Keratinocyte (primary cell): ENCODE results near the gene BARX2.

Experiments
- CTCF ChIP-seq, 3 experiments: IDR thresholded peaks in 1 of 3; conservative IDR thresholded peaks in 1 of 3; optimal IDR thresholded peaks in 1 of 3; 2 replicates in 2 of 3; 3 replicates in 1 of 3; pipeline versions ENCODE3 to v1.5.1; 2011; ENCODE audit warnings: low read length in 3 of 3, mild to moderate bottlenecking in 3 of 3, moderate library complexity in 2 of 3, control low read depth in 1 of 3, inconsistent platforms in 1 of 3; ENCODE audit not compliant: insufficient read depth in 2 of 3; ENCODE audit errors: extremely low read depth in 1 of 3
- EZH2 ChIP-seq: IDR thresholded peaks from one replicate; pipeline ENCODE4 v1.6.1; 2012; ENCODE audit warnings: inconsistent platforms, mild to moderate bottlenecking, low read length, moderate library complexity

DNA sequence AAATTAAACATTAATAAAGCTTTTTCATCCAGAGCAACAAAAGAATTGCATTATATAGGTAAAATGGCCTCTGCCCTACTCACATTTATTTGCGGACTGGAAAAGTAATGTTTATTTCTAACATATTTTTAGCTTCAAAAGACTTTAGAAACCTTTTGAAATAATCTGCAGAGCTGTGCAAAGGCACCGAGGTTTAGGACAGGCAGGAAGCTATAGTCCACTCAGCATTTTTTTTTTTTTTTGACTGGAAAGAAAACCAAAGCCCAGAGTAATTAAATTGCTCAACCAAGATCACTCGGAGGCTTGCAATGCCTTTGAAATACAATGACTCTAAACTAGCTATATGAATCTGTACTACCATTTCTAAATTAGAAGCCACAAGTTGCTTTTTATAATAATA, 19.1 kb downstream of the BARX2 start:
- TF ChIP-seq EZH2 = no peak
- TF ChIP-seq CTCF (optimal IDR thresholded peaks at IDR 0.05 in 1 of 3, IDR thresholded peaks at IDR 0.05 in 1 of 3, conservative IDR thresholded peaks at IDR 0.05 in 1 of 3; ENCODE audit: extremely low read depth in 1 of 3, insufficient read depth in 2 of 3, low read length in 3 of 3) = no peak
